Measurements from ENCODE around the gene DGAT2.

Gene DGAT2

DNA sequence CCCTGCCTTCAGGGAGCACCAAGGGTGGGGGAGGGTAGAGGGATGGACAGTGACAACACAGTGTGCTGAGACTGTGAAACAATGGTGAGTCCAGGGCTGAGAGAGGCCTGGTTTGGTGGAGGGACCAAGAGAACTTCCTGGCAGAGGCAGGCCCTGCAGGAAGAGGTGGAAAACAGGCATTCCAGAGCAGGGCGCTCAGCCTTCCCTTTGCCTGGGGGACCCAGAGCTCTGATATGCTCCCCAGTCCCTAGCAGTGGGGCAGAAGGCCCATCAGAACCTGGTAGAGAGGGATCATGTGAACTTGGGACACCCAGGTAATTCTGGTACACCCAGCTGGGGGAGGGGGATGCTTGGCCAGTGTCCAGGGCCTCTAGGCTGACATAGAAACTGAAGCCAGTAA, 29.2 kb downstream of the DGAT2 start:
- Histone ChIP-seq H3K4me1 (ENCODE audit: insufficient read depth, low read length, severe bottlenecking) (no peaks in the 10 kb centered on the region), H3K36me3 (ENCODE audit: insufficient read depth, low read length) (no peaks in the 10 kb centered on the region), H3K9me3 (ENCODE audit: low read length) (no peaks in the 10 kb centered on the region), H3K9me2 (ENCODE audit: low read depth, low read length) (no peaks in the 10 kb centered on the region), H3K9ac (ENCODE audit: low read length) (no peak overlapping the region), H3K4me3 (ENCODE audit: low read depth, low read length, poor library complexity, severe bottlenecking) (no peak overlapping the region), H2AFZ (ENCODE audit: low read length) (no peak overlapping the region), H4K20me1 (ENCODE audit: insufficient read depth, low read length) (no peaks in the 10 kb centered on the region), H3K4me2 (ENCODE audit: low read length) (no peak overlapping the region), H3K27me3 (ENCODE audit: insufficient read depth, low read length) (no peaks in the 10 kb centered on the region; the same call in 1 of the 2 replicates), H3K27ac (ENCODE audit: low read depth, low read length, poor library complexity, severe bottlenecking) (no peak overlapping the region), H3K79me2 (ENCODE audit: insufficient read depth, low read length) (no peaks in the 10 kb centered on the region), H3F3A (ENCODE audit: insufficient read depth, low read length) (no peaks in the 10 kb centered on the region)
- TF ChIP-seq, protein P1, sequence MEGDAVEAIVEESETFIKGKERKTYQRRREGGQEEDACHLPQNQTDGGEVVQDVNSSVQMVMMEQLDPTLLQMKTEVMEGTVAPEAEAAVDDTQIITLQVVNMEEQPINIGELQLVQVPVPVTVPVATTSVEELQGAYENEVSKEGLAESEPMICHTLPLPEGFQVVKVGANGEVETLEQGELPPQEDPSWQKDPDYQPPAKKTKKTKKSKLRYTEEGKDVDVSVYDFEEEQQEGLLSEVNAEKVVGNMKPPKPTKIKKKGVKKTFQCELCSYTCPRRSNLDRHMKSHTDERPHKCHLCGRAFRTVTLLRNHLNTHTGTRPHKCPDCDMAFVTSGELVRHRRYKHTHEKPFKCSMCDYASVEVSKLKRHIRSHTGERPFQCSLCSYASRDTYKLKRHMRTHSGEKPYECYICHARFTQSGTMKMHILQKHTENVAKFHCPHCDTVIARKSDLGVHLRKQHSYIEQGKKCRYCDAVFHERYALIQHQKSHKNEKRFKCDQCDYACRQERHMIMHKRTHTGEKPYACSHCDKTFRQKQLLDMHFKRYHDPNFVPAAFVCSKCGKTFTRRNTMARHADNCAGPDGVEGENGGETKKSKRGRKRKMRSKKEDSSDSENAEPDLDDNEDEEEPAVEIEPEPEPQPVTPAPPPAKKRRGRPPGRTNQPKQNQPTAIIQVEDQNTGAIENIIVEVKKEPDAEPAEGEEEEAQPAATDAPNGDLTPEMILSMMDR (IDR thresholded peaks at IDR 0.05; ENCODE audit: low read length) = no peak
- TF ChIP-seq EZH2 (IDR thresholded peaks at IDR 0.05; ENCODE audit: borderline replicate concordance, low read length) = no peak

DNA sequence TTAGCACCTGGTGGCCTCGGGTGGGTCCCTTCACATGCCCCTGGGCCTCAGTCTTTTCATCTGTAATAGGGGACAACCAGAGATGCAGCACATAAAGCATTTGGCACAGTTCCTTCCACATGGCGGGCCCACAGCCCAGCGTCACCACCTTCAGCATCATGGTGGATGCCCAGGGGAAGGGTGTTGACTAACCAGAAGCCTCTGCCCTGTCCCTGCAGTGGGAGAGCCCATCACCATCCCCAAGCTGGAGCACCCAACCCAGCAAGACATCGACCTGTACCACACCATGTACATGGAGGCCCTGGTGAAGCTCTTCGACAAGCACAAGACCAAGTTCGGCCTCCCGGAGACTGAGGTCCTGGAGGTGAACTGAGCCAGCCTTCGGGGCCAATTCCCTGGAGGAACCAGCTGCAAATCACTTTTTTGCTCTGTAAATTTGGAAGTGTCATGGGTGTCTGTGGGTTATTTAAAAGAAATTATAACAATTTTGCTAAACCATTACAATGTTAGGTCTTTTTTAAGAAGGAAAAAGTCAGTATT, 31.6 kb downstream of the DGAT2 start:
- H3K9ac ChIP-seq (ENCODE audit: low read length) = no peak overlapping the region
- H3F3A ChIP-seq (ENCODE audit: insufficient read depth, low read length) = no peaks in the 10 kb centered on the region
- no peaks in the 10 kb centered on the region for H3K36me3 ChIP-seq (ENCODE audit: insufficient read depth, low read length)
- H3K9me2 ChIP-seq (ENCODE audit: low read depth, low read length) = no peaks in the 10 kb centered on the region
- no peak overlapping the region for H3K4me3 ChIP-seq (ENCODE audit: low read depth, low read length, poor library complexity, severe bottlenecking)
- H4K20me1 ChIP-seq (ENCODE audit: insufficient read depth, low read length) = no peaks in the 10 kb centered on the region
- no peak overlapping the region for H3K27ac ChIP-seq (ENCODE audit: low read depth, low read length, poor library complexity, severe bottlenecking)
- no peaks in the 10 kb centered on the region for H3K79me2 ChIP-seq (ENCODE audit: insufficient read depth, low read length)
- TF ChIP-seq, protein P1 (IDR thresholded peaks at IDR 0.05; ENCODE audit: low read length) = no peak
- no peak for TF ChIP-seq EZH2 (IDR thresholded peaks at IDR 0.05; ENCODE audit: borderline replicate concordance, low read length)
- no peaks in the 10 kb centered on the region for H3K9me3 ChIP-seq (ENCODE audit: low read length)
- no peak overlapping the region for H2AFZ ChIP-seq (ENCODE audit: low read length)
- no peaks in the 10 kb centered on the region; the same call in 1 of the 2 replicates for H3K27me3 ChIP-seq (ENCODE audit: insufficient read depth, low read length)
- H3K4me1 ChIP-seq (ENCODE audit: insufficient read depth, low read length, severe bottlenecking) = no peaks in the 10 kb centered on the region
- H3K4me2 ChIP-seq (ENCODE audit: low read length) = no peak overlapping the region

DNA sequence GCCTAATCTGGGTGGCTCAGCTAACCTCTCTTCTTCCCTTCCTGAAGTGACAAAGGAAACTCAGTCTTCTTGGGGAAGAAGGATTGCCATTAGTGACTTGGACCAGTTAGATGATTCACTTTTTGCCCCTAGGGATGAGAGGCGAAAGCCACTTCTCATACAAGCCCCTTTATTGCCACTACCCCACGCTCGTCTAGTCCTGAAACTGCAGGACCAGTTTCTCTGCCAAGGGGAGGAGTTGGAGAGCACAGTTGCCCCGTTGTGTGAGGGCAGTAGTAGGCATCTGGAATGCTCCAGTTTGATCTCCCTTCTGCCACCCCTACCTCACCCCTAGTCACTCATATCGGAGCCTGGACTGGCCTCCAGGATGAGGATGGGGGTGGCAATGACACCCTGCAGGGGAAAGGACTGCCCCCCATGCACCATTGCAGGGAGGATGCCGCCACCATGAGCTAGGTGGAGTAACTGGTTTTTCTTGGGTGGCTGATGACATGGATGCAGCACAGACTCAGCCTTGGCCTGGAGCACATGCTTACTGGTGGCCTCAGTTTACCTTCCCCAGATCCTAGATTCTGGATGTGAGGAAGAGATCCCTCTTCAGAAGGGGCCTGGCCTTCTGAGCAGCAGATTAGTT, 32.3 kb downstream of the DGAT2 start:
- TF ChIP-seq, protein P1 (IDR thresholded peaks at IDR 0.05; ENCODE audit: low read length) = no peak
- no peak for TF ChIP-seq EZH2 (IDR thresholded peaks at IDR 0.05; ENCODE audit: borderline replicate concordance, low read length)
- no peaks in the 10 kb centered on the region for H3K79me2 ChIP-seq (ENCODE audit: insufficient read depth, low read length)
- H3K4me3 ChIP-seq (ENCODE audit: low read depth, low read length, poor library complexity, severe bottlenecking) = no peak overlapping the region
- no peak overlapping the region for H3K27ac ChIP-seq (ENCODE audit: low read depth, low read length, poor library complexity, severe bottlenecking)
- H3K36me3 ChIP-seq (ENCODE audit: insufficient read depth, low read length) = no peaks in the 10 kb centered on the region
- no peak overlapping the region for H3K4me2 ChIP-seq (ENCODE audit: low read length)
- no peaks in the 10 kb centered on the region; the same call in 1 of the 2 replicates for H3K27me3 ChIP-seq (ENCODE audit: insufficient read depth, low read length)
- no peaks in the 10 kb centered on the region for H4K20me1 ChIP-seq (ENCODE audit: insufficient read depth, low read length)
- H3K9me2 ChIP-seq (ENCODE audit: low read depth, low read length) = no peaks in the 10 kb centered on the region
- no peaks in the 10 kb centered on the region for H3K9me3 ChIP-seq (ENCODE audit: low read length)
- H2AFZ ChIP-seq (ENCODE audit: low read length) = no peak overlapping the region
- H3F3A ChIP-seq (ENCODE audit: insufficient read depth, low read length) = no peaks in the 10 kb centered on the region
- H3K4me1 ChIP-seq (ENCODE audit: insufficient read depth, low read length, severe bottlenecking) = no peaks in the 10 kb centered on the region
- no peak overlapping the region for H3K9ac ChIP-seq (ENCODE audit: low read length)

Data from OCI-LY1 (cell line).